ENCODE results near the gene EI24. TPM values are rescaled to one million over a fixed set of nuclear protein-coding genes. Genes with fewer than 3 reads are reported as not detected.

The EI24 gene
- total and polyA plus RNA-seq, 4 donors: 64.9 to 288 (median 203) TPM

DNA sequence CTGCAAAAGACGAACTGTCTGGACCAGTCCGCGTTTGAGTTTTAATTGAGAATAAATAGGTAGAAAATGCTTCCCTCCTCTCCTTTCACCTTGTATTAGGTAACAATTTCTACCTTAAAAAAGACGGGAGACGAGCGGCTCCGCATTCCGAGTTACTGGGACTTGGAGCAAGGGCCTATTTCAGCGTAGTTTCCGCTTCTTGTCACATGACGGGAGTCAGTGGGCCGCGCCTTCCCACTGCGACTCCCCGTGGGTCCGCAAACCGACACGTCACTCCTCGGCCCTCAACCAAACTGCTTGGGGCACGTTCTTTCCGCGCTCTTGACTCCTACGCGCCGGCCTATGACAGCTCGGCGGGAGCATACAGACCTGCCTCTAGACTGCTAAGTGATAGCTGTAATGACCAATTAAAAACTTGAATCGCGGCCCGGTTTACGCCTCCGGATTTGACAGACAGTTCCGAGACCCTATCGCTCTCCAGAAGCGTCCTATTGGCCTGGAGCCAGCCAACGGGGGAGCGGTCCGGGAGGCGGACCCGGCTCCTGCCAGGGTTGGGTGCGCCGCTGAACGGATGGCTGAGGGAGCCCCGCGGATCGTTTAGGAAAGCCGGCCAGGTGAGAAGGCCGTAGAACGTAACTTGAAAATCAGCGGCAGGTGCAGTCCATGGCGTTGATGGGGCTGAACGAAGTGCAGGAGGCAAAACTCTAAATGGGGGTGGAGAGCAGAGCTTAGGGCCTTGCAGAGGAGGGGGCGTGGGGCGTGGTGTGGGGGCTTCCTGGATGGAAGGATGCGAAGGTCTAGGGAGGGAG, 23.2 kb downstream of the EI24 start, which contains the start of gene STT3A:
Gene STT3A, plus strand, starts transcription at position 548 of the 809 bp plus-strand sequence. CDS start 3,064 bp downstream, outside the sequence.
- no peaks in the 10 kb centered on the region for H3K9me3 ChIP-seq (ENCODE audit: control insufficient read depth in 4 of 4, low read length in 3 of 4)
- under 1% methylated on average over 55 of the region's 55 CpGs for WGBS
- H3K27ac ChIP-seq (ENCODE audit: low read depth in 1 of 2, low read length in 2 of 2): peak within 1 kb of the TSS; percentile 82 to 91
- TF ChIP-seq, protein P1, sequence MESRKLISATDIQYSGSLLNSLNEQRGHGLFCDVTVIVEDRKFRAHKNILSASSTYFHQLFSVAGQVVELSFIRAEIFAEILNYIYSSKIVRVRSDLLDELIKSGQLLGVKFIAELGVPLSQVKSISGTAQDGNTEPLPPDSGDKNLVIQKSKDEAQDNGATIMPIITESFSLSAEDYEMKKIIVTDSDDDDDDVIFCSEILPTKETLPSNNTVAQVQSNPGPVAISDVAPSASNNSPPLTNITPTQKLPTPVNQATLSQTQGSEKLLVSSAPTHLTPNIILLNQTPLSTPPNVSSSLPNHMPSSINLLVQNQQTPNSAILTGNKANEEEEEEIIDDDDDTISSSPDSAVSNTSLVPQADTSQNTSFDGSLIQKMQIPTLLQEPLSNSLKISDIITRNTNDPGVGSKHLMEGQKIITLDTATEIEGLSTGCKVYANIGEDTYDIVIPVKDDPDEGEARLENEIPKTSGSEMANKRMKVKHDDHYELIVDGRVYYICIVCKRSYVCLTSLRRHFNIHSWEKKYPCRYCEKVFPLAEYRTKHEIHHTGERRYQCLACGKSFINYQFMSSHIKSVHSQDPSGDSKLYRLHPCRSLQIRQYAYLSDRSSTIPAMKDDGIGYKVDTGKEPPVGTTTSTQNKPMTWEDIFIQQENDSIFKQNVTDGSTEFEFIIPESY (IDR thresholded peaks at IDR 0.05): peak; percentile 85
- TF ChIP-seq, protein P2, sequence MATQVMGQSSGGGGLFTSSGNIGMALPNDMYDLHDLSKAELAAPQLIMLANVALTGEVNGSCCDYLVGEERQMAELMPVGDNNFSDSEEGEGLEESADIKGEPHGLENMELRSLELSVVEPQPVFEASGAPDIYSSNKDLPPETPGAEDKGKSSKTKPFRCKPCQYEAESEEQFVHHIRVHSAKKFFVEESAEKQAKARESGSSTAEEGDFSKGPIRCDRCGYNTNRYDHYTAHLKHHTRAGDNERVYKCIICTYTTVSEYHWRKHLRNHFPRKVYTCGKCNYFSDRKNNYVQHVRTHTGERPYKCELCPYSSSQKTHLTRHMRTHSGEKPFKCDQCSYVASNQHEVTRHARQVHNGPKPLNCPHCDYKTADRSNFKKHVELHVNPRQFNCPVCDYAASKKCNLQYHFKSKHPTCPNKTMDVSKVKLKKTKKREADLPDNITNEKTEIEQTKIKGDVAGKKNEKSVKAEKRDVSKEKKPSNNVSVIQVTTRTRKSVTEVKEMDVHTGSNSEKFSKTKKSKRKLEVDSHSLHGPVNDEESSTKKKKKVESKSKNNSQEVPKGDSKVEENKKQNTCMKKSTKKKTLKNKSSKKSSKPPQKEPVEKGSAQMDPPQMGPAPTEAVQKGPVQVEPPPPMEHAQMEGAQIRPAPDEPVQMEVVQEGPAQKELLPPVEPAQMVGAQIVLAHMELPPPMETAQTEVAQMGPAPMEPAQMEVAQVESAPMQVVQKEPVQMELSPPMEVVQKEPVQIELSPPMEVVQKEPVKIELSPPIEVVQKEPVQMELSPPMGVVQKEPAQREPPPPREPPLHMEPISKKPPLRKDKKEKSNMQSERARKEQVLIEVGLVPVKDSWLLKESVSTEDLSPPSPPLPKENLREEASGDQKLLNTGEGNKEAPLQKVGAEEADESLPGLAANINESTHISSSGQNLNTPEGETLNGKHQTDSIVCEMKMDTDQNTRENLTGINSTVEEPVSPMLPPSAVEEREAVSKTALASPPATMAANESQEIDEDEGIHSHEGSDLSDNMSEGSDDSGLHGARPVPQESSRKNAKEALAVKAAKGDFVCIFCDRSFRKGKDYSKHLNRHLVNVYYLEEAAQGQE (IDR thresholded peaks at IDR 0.05): peak; percentile 78
- TF ChIP-seq, protein P3, sequence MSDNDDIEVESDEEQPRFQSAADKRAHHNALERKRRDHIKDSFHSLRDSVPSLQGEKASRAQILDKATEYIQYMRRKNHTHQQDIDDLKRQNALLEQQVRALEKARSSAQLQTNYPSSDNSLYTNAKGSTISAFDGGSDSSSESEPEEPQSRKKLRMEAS (IDR thresholded peaks at IDR 0.05): peak; percentile 92
- TF ChIP-seq JUND (IDR thresholded peaks at IDR 0.05) (peak; percentile 45 to 61), SP1 (IDR thresholded peaks at IDR 0.05) (peak; percentile 98), YY1 (IDR thresholded peaks at IDR 0.05) (peak; percentile 90), RXRA (IDR thresholded peaks at IDR 0.05) (peak; percentile 55 to 66), HNF4A (conservative IDR thresholded peaks at IDR 0.05) (peak in 1 of 2 donors; percentile 36), EGR1 (IDR thresholded peaks at IDR 0.05; ENCODE audit: low read depth in 2 of 2) (peak in 1 of 2 donors; percentile 52), FOXA1 (IDR thresholded peaks at IDR 0.05) (peak; percentile 21), FOXA2 (IDR thresholded peaks at IDR 0.05) (no peak), HNF4G (IDR thresholded peaks at IDR 0.05) (peak; percentile 33), GABPA (IDR thresholded peaks at IDR 0.05 in 1 of 2, conservative IDR thresholded peaks at IDR 0.05 in 1 of 2) (peak; percentile 49 to 89), NR2F2 (IDR thresholded peaks at IDR 0.05) (peak; percentile 54), TAF1 (conservative IDR thresholded peaks at IDR 0.05) (no peak), RAD21 (IDR thresholded peaks at IDR 0.05) (no peak)
- TF ChIP-seq, protein P4, sequence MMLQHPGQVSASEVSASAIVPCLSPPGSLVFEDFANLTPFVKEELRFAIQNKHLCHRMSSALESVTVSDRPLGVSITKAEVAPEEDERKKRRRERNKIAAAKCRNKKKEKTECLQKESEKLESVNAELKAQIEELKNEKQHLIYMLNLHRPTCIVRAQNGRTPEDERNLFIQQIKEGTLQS (IDR thresholded peaks at IDR 0.05): peak; percentile 47
- TF ChIP-seq, protein P5, sequence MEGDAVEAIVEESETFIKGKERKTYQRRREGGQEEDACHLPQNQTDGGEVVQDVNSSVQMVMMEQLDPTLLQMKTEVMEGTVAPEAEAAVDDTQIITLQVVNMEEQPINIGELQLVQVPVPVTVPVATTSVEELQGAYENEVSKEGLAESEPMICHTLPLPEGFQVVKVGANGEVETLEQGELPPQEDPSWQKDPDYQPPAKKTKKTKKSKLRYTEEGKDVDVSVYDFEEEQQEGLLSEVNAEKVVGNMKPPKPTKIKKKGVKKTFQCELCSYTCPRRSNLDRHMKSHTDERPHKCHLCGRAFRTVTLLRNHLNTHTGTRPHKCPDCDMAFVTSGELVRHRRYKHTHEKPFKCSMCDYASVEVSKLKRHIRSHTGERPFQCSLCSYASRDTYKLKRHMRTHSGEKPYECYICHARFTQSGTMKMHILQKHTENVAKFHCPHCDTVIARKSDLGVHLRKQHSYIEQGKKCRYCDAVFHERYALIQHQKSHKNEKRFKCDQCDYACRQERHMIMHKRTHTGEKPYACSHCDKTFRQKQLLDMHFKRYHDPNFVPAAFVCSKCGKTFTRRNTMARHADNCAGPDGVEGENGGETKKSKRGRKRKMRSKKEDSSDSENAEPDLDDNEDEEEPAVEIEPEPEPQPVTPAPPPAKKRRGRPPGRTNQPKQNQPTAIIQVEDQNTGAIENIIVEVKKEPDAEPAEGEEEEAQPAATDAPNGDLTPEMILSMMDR (IDR thresholded peaks at IDR 0.05; ENCODE audit: low read depth, low read length, missing input control): no peak
- H3K9ac ChIP-seq (ENCODE audit: low read depth in 1 of 2, low read length in 2 of 2): peak within 1 kb of the TSS; percentile 90 to 95
- DNase-seq (ENCODE audit: low spot score): peak; percentile 98
- H3K4me3 ChIP-seq (ENCODE audit: low read depth in 1 of 3, low read length in 3 of 3): peak within 1 kb of the TSS; percentile 84 to 97 (median 86)
- H3K4me1 ChIP-seq (ENCODE audit: control insufficient read depth in 4 of 4, insufficient read depth in 4 of 4, low read length in 3 of 4): peaks cover 3 to 23% (median 12%) of the 10 kb centered on the region in 4 donors
- peaks cover 2 to 7% (median 5%) of the 10 kb centered on the region in 4 donors for H3K36me3 ChIP-seq (ENCODE audit: control insufficient read depth in 4 of 4, insufficient read depth in 3 of 4, low read depth in 1 of 4, low read length in 3 of 4)
- no peaks in the 10 kb centered on the region for H3K27me3 ChIP-seq (ENCODE audit: control insufficient read depth in 4 of 4, insufficient read depth in 4 of 4, low read length in 3 of 4)

Measured in liver (tissue), 9 donors.